HG03342 (cell line): ENCODE data around the gene BHMT.

Experiments used
- ATAC-seq: cut with Tn5 transposase; IDR thresholded peaks from one replicate; pipeline ENCODE4 v1.9.1; 2021; ENCODE audit warnings: mild to moderate bottlenecking, moderate library complexity; ENCODE audit not compliant: unreplicated experiment

The BHMT gene

GRCh38 chr5:79111387-79111959 lies at the start of gene BHMT:
Gene BHMT (plus strand): TSS chr5:79111809. CDS start chr5:79111886, 77 bp downstream.
- ATAC-seq: no peak

- ATAC-seq: no peak
Measured at GRCh38 chr5:79062436-79062835, 49.2 kb upstream of the BHMT start.

GRCh38 chr5:79069488-79070349 lies 41.9 kb upstream of the BHMT start, which contains the start of the genes BHMT2 and DMGDH:
Gene BHMT2 (plus strand): TSS chr5:79069767. CDS start chr5:79069783, 16 bp downstream.
Gene DMGDH (minus strand): TSS chr5:79069674. CDS start chr5:79069620, 54 bp downstream.
- no peak for ATAC-seq

- ATAC-seq: no peak
Measured at GRCh38 chr5:79070350-79070667, 41.3 kb upstream of the BHMT start.

- no peak for ATAC-seq
Measured at GRCh38 chr5:79074641-79075040, 37.0 kb upstream of the BHMT start.

- ATAC-seq: no peak
Measured at GRCh38 chr5:79075646-79076426, 35.8 kb upstream of the BHMT start.

- ATAC-seq: no peak
Measured at GRCh38 chr5:79076819-79077218, 34.8 kb upstream of the BHMT start.

GRCh38 chr5:79077680-79078365 lies 33.8 kb upstream of the BHMT start:
- ATAC-seq: no peak

GRCh38 chr5:79080804-79081203 lies 30.8 kb upstream of the BHMT start:
- ATAC-seq: no peak

GRCh38 chr5:79081779-79082178 lies 29.8 kb upstream of the BHMT start:
- no peak for ATAC-seq

GRCh38 chr5:79086116-79086515 lies 25.5 kb upstream of the BHMT start:
- no peak for ATAC-seq

- ATAC-seq: no peak
Measured at GRCh38 chr5:79088507-79088906, 23.1 kb upstream of the BHMT start.

- ATAC-seq: no peak
Measured at GRCh38 chr5:79091064-79091463, 20.5 kb upstream of the BHMT start.

GRCh38 chr5:79093762-79094161 lies 17.8 kb upstream of the BHMT start:
- ATAC-seq: no peak

GRCh38 chr5:79105868-79106267 lies 5.7 kb upstream of the BHMT start:
- ATAC-seq: no peak

GRCh38 chr5:79107020-79107796 lies 4.4 kb upstream of the BHMT start:
- ATAC-seq: no peak

GRCh38 chr5:79108086-79108485 lies 3.5 kb upstream of the BHMT start:
- ATAC-seq: no peak

- no peak for ATAC-seq
Measured at GRCh38 chr5:79108792-79109191, 2.8 kb upstream of the BHMT start.

GRCh38 chr5:79109527-79110492 lies 1.8 kb upstream of the BHMT start:
- ATAC-seq: no peak
